ENCODE measurements around the gene PTPRN2. TPM values are rescaled to one million over a fixed set of nuclear protein-coding genes. Genes with fewer than 3 reads are reported as not detected.

Gene PTPRN2
- polyA plus RNA-seq, 1 of the 3 experiments (the other 2 are of a cell fraction): 4.0 TPM

- TF ChIP-seq SMC3 (IDR thresholded peaks at IDR 0.05; ENCODE audit: low read depth, low read length) (no peak), RCOR1 (IDR thresholded peaks at IDR 0.05; ENCODE audit: low read length) (no peak), NFIC (IDR thresholded peaks at IDR 0.05; ENCODE audit: borderline replicate concordance) (no peak), FOXJ3 (CRISPR knock-in tag; IDR thresholded peaks at IDR 0.05) (no peak)
These were observed 799.0 kb downstream of the PTPRN2 start (continued) for GRCh38 chr7:157788573-157788972.

GRCh38 chr7:157787275-157787701 lies 800.3 kb downstream of the PTPRN2 start:
- H4K20me1 ChIP-seq (ENCODE audit: insufficient read depth): no peaks in the 10 kb centered on the region
- H3K9ac ChIP-seq: no peak overlapping the region
- 52% methylated on average over 10 of the region's 13 CpGs for WGBS (ENCODE audit: low lambda C conversion rate)
- H3K27me3 ChIP-seq (ENCODE audit: insufficient read depth): no peaks in the 10 kb centered on the region
- ChIA-PET POLR2A (no interaction called here), CTCF (no interaction called here)
- H3K4me3 ChIP-seq (ENCODE audit: low read depth in 2 of 2, low read length in 1 of 2): no peak overlapping the region
- H3K4me2 ChIP-seq: no peak overlapping the region
- TF ChIP-seq EZH2phosphoT487 (IDR thresholded peaks at IDR 0.05; ENCODE audit: borderline replicate concordance, low read depth) (no peak), RAD21 (IDR thresholded peaks at IDR 0.05; ENCODE audit: low read length) (no peak), REST (IDR thresholded peaks at IDR 0.05; ENCODE audit: low read depth, low read length) (no peak)
- no peaks in the 10 kb centered on the region for H3K9me2 ChIP-seq
- DNase-seq: no peak
- no peaks in the 10 kb centered on the region for H3F3A ChIP-seq (replicated peaks; ENCODE audit: insufficient read depth)
- no peak overlapping the region for H2AFZ ChIP-seq (ENCODE audit: low read depth)
- H3K27ac ChIP-seq (ENCODE audit: low read depth in 2 of 2, low read length in 1 of 2): no peak overlapping the region
- no peaks in the 10 kb centered on the region for H3K9me3 ChIP-seq
- H3K79me2 ChIP-seq (ENCODE audit: insufficient read depth): no peaks in the 10 kb centered on the region
- H3K36me3 ChIP-seq (replicated peaks in 1 of 2; ENCODE audit: control insufficient read depth in 1 of 2, insufficient read depth in 2 of 2, low read length in 1 of 2): no peaks in the 10 kb centered on the region
- H3K4me1 ChIP-seq (ENCODE audit: control insufficient read depth in 1 of 2, insufficient read depth in 2 of 2, low read depth in 1 of 2, low read length in 1 of 2): no peaks in the 10 kb centered on the region; a peak in 1 of 4 replicates

- H3K36me3 ChIP-seq (replicated peaks in 1 of 2; ENCODE audit: control insufficient read depth in 1 of 2, insufficient read depth in 2 of 2, low read length in 1 of 2): no peaks in the 10 kb centered on the region
- no peak overlapping the region for H3K27ac ChIP-seq (ENCODE audit: low read depth in 2 of 2, low read length in 1 of 2)
- H2AFZ ChIP-seq (ENCODE audit: low read depth): no peak overlapping the region
- H3K9me2 ChIP-seq: no peaks in the 10 kb centered on the region
- no peaks in the 10 kb centered on the region; a peak in 1 of 4 replicates for H3K4me1 ChIP-seq (ENCODE audit: control insufficient read depth in 1 of 2, insufficient read depth in 2 of 2, low read depth in 1 of 2, low read length in 1 of 2)
- H3K9me3 ChIP-seq: no peaks in the 10 kb centered on the region
- DNase-seq: no peak
- POLR2A ChIA-PET: no interaction called here
- H3K9ac ChIP-seq: no peak overlapping the region
- no peaks in the 10 kb centered on the region for H3K27me3 ChIP-seq (ENCODE audit: insufficient read depth)
- no peak overlapping the region for H3K4me2 ChIP-seq
- 84% methylated on average over 47 of the region's 47 CpGs for WGBS (ENCODE audit: low lambda C conversion rate)
- no peak overlapping the region for H3K4me3 ChIP-seq (ENCODE audit: low read depth in 2 of 2, low read length in 1 of 2)
- H3K79me2 ChIP-seq (ENCODE audit: insufficient read depth): no peaks in the 10 kb centered on the region
- TF ChIP-seq TCF12 (IDR thresholded peaks at IDR 0.05) (no peak), GABPA (IDR thresholded peaks at IDR 0.05; ENCODE audit: low read depth) (no peak), JUND (IDR thresholded peaks at IDR 0.05) (no peak), MAX (IDR thresholded peaks at IDR 0.05; ENCODE audit: low read depth) (no peak), RFX5 (IDR thresholded peaks at IDR 0.05; ENCODE audit: low read length) (no peak), PBX3 (IDR thresholded peaks at IDR 0.05) (no peak), SMC3 (IDR thresholded peaks at IDR 0.05; ENCODE audit: low read depth, low read length) (no peak), EP300 (IDR thresholded peaks at IDR 0.05; ENCODE audit: borderline replicate concordance in 1 of 2, low read depth in 1 of 2, low read length in 1 of 2) (no peak), TEAD4 (IDR thresholded peaks at IDR 0.05; ENCODE audit: borderline replicate concordance, insufficient read depth) (no peak), CHD2 (IDR thresholded peaks at IDR 0.05; ENCODE audit: low read length, partially characterized antibody) (no peak)
- CTCF ChIA-PET: interaction anchor here (1.3 kb wide), 1 partner anchor 392 kb away, joined by 3 read pairs; no protein-coding TSS in a partner anchor
- no peaks in the 10 kb centered on the region for H3F3A ChIP-seq (replicated peaks; ENCODE audit: insufficient read depth)
- H4K20me1 ChIP-seq (ENCODE audit: insufficient read depth): no peaks in the 10 kb centered on the region
These were observed 801.0 kb downstream of the PTPRN2 start for GRCh38 chr7:157786375-157787274.
